HFFc6 (cell line): ENCODE results near the gene LRSAM1. TPM values are rescaled to one million over a fixed set of nuclear protein-coding genes. Genes with fewer than 3 reads are reported as not detected.
A peak's percentile ranks its signal among the peaks of the same experiment; 100 is the strongest.

Experiments used
- DNase-seq: peaks from one replicate; pipeline ENCODE4 v3.0.0-alpha.2; 2018
- H3K27ac Mint-ChIP-seq: 2 replicates; pipeline ENCODE4 v1.8.0; 2020; ENCODE audit warnings: mild to moderate bottlenecking, mixed read lengths
- H3K27me3 Mint-ChIP-seq: 2 replicates; pipeline ENCODE4 v1.8.0; 2021; ENCODE audit warnings: mild to moderate bottlenecking, moderate library complexity, mixed read lengths; ENCODE audit not compliant: insufficient read depth
- H3K36me3 Mint-ChIP-seq: 2 replicates; pipeline ENCODE4 v1.8.0; 2021; ENCODE audit warnings: low read depth, mixed read lengths
- H3K4me1 Mint-ChIP-seq: 2 replicates; pipeline ENCODE4 v1.8.0; 2020; ENCODE audit warnings: low read depth, mixed read lengths
- H3K4me3 Mint-ChIP-seq: 2 replicates; pipeline ENCODE4 v1.8.0; 2020; ENCODE audit warnings: mild to moderate bottlenecking, moderate library complexity, mixed read lengths
- H3K9me3 Mint-ChIP-seq: 2 replicates; pipeline ENCODE4 v1.8.0; 2020; ENCODE audit warnings: mild to moderate bottlenecking, mixed read lengths
- CTCF ChIP-seq: fragments of 200-600 bp; sonication (generic); IDR thresholded peaks from 2 replicates; pipeline ENCODE4 v1.5.0; 2021; ENCODE audit warnings: antibody characterized with exemption, mild to moderate bottlenecking
- total RNA-seq, 6 experiments: library from RNA; stranded (reverse); fragmentation: NEBNext Ultra II Directional; extraction: Animal tissue kit (Norgen Biotek cat#: 25700); gene quantifications; 2 replicates in 1 of 6; 3 replicates in 5 of 6; pipeline ENCODE4 v1.2.3, GENCODE V29; 2021

Gene LRSAM1
- total RNA-seq, 6 experiments from 2014 or later: 12.1 to 15.9 (median 13.4) TPM

GRCh38 chr9:127488946-127489345, 37.6 kb downstream of the LRSAM1 start:
- Mint-ChIP-seq H3K27me3 (peaks cover 10% of the 10 kb centered on the region), H3K36me3 (peaks cover 9% of the 10 kb centered on the region; the same call in 1 of the 2 replicates), H3K4me3 (no peak overlapping the region), H3K27ac (peak overlapping the region; percentile 54), H3K9me3 (no peaks in the 10 kb centered on the region), H3K4me1 (no peaks in the 10 kb centered on the region)
- TF ChIP-seq CTCF: no peak
- DNase-seq: no peak

GRCh38 chr9:127489471-127490115, 38.3 kb downstream of the LRSAM1 start:
- no peaks in the 10 kb centered on the region for H3K9me3 Mint-ChIP-seq
- no peak for DNase-seq
- TF ChIP-seq CTCF: no peak
- no peak overlapping the region for H3K27ac Mint-ChIP-seq
- H3K27me3 Mint-ChIP-seq: peaks cover 10% of the 10 kb centered on the region
- no peaks in the 10 kb centered on the region for H3K4me1 Mint-ChIP-seq
- no peak overlapping the region for H3K4me3 Mint-ChIP-seq
- peaks cover 9% of the 10 kb centered on the region; the same call in 1 of the 2 replicates for H3K36me3 Mint-ChIP-seq

GRCh38 chr9:127490535-127491230, 39.4 kb downstream of the LRSAM1 start:
- Mint-ChIP-seq H3K27me3 (peaks cover 13% of the 10 kb centered on the region), H3K4me3 (no peak overlapping the region), H3K27ac (peak overlapping the region; percentile 46; the same call in 1 of the 2 replicates), H3K9me3 (no peaks in the 10 kb centered on the region), H3K36me3 (peaks cover 7% of the 10 kb centered on the region; the same call in 1 of the 2 replicates), H3K4me1 (peaks cover 7% of the 10 kb centered on the region)
- no peak for TF ChIP-seq CTCF
- DNase-seq: no peak

GRCh38 chr9:127491516-127491915, 40.2 kb downstream of the LRSAM1 start:
- Mint-ChIP-seq H3K27me3 (peaks cover 14% of the 10 kb centered on the region), H3K4me3 (no peak overlapping the region), H3K4me1 (peaks cover 16% of the 10 kb centered on the region), H3K36me3 (peaks cover 14% of the 10 kb centered on the region; the same call in 1 of the 2 replicates), H3K27ac (peak overlapping the region; percentile 26; the same call in 1 of the 2 replicates), H3K9me3 (no peaks in the 10 kb centered on the region)
- no peak for TF ChIP-seq CTCF
- no peak for DNase-seq

- Mint-ChIP-seq H3K4me3 (no peak overlapping the region), H3K9me3 (no peaks in the 10 kb centered on the region), H3K36me3 (peaks cover 14% of the 10 kb centered on the region; the same call in 1 of the 2 replicates), H3K27me3 (peaks cover 14% of the 10 kb centered on the region), H3K27ac (no peak overlapping the region), H3K4me1 (peaks cover 19% of the 10 kb centered on the region)
- no peak for DNase-seq
- TF ChIP-seq CTCF: no peak
These were observed 41.3 kb downstream of the LRSAM1 start for GRCh38 chr9:127492616-127493015.
